Dendritic cell treated with granulocyte-macrophage colony-stimulating factor and Interleukin-4, amounts not matched to agents 40 ng/mL and 50 ng/mL, for 4 days (primary cell): ENCODE results near the gene CDON.
"Not testable (repeated sequence)": the region's sequence is repeated elsewhere in the genome, so short reads cannot be mapped to it uniquely, and the experiment has no call there.

Experiments used
- H3K27ac Mint-ChIP-seq: one replicate; pipeline ENCODE4 v1.8.0; 2022; ENCODE audit warnings: mild to moderate bottlenecking, mixed read lengths
- H3K27me3 Mint-ChIP-seq: one replicate; pipeline ENCODE4 v1.8.0; 2022; ENCODE audit warnings: mild to moderate bottlenecking, mixed read lengths
- H3K36me3 Mint-ChIP-seq: one replicate; pipeline ENCODE4 v1.8.0; 2022; ENCODE audit warnings: low read depth, mixed read lengths
- H3K4me1 Mint-ChIP-seq: one replicate; pipeline ENCODE4 v1.8.0; 2022; ENCODE audit warnings: low read depth, mixed read lengths
- H3K4me3 Mint-ChIP-seq: one replicate; pipeline ENCODE4 v1.8.0; 2022; ENCODE audit warnings: mild to moderate bottlenecking, moderate library complexity, mixed read lengths
- H3K9me3 Mint-ChIP-seq: one replicate; pipeline ENCODE4 v1.8.0; 2022; ENCODE audit warnings: mixed read lengths
- intact Hi-C: fragments of 100-400 bp; cut with micrococcal nuclease; formaldehyde crosslinking; loops from one replicate; pipeline ENCODE4 v1.15.0; 2022

CDON gene

DNA sequence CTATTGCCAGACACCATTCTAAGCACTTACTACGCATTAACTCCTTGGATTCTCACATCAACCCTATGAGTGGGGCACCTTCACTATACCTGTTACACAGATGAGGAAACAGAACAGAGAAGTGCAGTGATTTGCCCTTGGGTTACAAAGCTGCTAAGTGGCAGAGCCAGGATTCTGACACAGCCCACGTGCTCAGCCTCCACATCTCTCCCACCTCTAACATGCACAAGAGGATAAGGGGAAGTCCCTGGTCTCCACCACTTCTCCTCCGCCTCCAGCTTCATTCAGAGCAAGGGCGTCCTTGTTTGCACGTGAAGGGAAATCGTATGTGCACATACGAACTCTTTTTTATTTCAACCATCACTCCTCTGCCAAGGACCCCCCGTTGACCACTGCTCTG is 53.7 kb downstream of the CDON start:
- H3K36me3 Mint-ChIP-seq: no peaks in the 10 kb centered on the region
- H3K4me3 Mint-ChIP-seq: no peak overlapping the region
- no peaks in the 10 kb centered on the region for H3K27me3 Mint-ChIP-seq
- H3K4me1 Mint-ChIP-seq: no peaks in the 10 kb centered on the region
- intact Hi-C loops: no loop called here
- no peaks in the 10 kb centered on the region for H3K9me3 Mint-ChIP-seq
- no peak overlapping the region for H3K27ac Mint-ChIP-seq

DNA sequence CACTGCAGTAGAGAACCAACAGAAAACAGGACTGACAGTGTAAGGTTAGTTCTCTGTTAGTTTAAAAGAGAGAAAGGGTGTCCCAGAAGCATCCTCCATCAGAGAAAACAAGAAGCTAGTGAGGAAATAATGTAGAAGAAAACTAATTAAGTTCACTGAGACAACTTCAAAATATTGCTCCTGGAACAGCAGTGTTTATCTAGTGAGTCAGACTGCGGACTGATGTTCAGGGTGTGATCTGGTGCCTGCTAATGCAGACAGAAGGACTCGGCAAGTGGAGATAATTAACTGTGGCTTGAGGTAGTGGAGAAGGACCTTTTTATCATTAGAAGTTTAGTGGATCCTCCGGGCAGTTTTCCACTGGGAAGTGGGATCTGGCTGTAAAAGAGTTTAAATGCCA is 55.4 kb downstream of the CDON start:
- Mint-ChIP-seq H3K9me3 (no peaks in the 10 kb centered on the region), H3K36me3 (no peaks in the 10 kb centered on the region), H3K4me1 (no peaks in the 10 kb centered on the region), H3K27me3 (no peaks in the 10 kb centered on the region), H3K27ac (no peak overlapping the region), H3K4me3 (no peak overlapping the region)
- intact Hi-C loops: no loop called here

DNA sequence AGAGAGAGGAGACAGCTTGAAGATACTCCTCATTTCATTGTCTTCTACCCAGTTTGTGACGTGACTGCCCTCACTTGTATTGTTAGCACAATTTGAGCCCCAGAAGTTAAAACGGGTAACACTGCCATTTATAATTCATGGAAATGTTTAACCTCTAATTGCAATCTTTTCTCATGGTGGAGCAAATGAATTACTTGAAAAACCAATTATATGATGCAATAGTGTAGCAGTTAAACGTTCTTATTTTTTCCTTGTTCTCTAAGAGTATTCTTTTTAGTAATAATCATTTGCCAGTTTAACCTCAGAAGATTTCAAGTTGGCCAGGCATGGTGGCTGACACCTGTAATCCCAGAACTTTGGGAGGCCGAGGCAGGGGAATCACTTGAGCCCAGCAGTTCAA is 56.6 kb downstream of the CDON start:
- Mint-ChIP-seq H3K4me3 (no peak overlapping the region), H3K36me3 (no peaks in the 10 kb centered on the region), H3K27ac (no peak overlapping the region), H3K9me3 (no peaks in the 10 kb centered on the region), H3K4me1 (no peaks in the 10 kb centered on the region), H3K27me3 (peaks cover 2% of the 10 kb centered on the region)
- intact Hi-C loops: no loop called here

DNA sequence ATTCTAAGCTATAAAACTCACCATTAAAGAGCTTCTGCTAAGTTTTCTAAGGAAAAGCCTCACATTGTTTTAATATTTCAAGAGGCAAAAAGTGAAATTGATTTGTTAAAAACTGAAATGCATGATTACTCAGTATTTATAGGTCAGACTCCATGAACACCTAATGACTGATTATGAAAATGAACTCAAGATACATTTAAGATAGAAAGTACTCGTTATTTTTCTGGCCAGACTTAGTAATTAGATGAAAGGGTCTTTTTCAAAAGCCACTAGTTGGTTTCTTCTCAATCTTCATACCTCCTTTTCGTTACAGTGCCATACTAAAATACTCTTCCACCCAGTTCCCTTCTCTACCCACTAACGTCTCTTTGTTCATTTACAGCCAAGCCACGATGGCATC is 60.5 kb downstream of the CDON start:
- Mint-ChIP-seq H3K4me1 (no peaks in the 10 kb centered on the region), H3K27me3 (peaks cover 4% of the 10 kb centered on the region), H3K36me3 (no peaks in the 10 kb centered on the region), H3K9me3 (no peaks in the 10 kb centered on the region), H3K4me3 (no peak overlapping the region), H3K27ac (no peak overlapping the region)
- intact Hi-C loops: no loop called here

DNA sequence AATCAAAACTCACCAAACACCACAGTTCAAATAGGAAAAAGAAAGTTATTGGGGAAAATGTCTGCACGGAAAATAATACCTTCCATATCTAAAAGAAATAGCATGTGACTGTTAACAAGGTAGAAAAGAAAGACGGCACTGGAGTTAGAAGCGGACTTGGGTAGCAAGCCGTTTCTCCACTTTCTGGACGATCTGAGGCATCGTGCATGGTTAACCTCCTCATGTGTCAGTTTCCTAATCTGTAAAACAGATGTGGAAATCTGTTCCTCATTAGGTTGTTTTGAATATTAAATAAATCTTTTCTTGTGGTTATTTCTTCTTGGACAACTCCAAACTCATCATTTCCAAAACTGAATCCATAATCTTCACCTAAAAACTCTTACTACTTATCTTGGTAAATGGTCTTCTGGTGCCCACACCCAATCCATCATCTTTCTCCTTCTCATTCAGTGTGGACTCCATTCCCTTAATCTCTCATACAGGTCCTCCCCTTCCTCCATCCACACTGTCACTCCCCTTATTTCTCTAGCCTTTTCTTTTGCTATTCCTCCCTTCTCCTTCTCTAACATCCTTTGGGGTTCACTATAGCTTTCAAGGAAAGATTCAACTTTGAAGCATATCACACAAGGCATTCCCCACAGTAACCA is 63.3 kb downstream of the CDON start:
- H3K27ac Mint-ChIP-seq: no peak overlapping the region
- no peaks in the 10 kb centered on the region for H3K36me3 Mint-ChIP-seq
- intact Hi-C loops: no loop called here
- no peak overlapping the region for H3K4me3 Mint-ChIP-seq
- H3K9me3 Mint-ChIP-seq: no peaks in the 10 kb centered on the region
- H3K4me1 Mint-ChIP-seq: no peaks in the 10 kb centered on the region
- H3K27me3 Mint-ChIP-seq: peaks cover 4% of the 10 kb centered on the region

DNA sequence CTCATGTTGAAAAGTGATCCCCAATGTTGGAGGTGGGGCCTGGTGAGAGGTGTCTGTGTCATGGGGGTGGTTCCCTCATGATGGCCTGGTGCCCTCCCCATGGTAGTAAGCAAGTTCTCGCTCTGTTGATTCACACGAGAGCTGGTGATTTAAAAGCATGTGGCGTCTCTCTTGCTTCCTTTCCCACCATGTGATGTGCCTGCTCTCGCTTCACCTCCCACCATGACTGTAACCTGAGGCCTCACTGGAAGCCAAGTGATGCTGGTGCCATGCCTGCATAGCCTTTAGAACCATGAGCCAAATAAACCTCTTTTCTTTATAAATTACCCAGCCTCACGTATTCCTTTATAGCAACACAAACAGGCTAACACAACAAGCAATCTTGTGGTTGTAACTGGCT is 64.4 kb downstream of the CDON start:
- peaks cover 4% of the 10 kb centered on the region for H3K27me3 Mint-ChIP-seq
- no peaks in the 10 kb centered on the region for H3K9me3 Mint-ChIP-seq
- H3K4me3 Mint-ChIP-seq: no peak overlapping the region
- H3K4me1 Mint-ChIP-seq: no peaks in the 10 kb centered on the region
- no peak overlapping the region for H3K27ac Mint-ChIP-seq
- intact Hi-C loops: no loop called here
- H3K36me3 Mint-ChIP-seq: no peaks in the 10 kb centered on the region

DNA sequence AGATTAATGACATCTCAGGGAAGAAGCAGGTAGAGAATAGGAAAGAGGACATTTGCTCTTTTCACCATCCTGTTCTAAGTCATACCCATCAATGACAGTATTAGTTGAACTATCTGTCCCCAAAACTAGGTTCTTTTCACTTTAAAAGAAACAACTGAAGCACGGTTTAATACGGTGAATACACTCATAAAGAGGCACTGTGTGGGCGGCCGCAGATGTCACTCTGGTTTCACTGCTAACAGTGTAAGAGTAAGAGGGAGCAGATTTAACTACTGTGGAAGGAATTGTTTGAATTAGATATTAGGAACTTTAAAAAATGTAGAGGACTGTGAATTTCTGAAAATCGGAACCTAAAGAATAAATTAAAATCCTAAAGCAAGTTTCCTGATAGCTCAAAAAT is 67.4 kb downstream of the CDON start:
- Mint-ChIP-seq H3K4me3 (no peak overlapping the region), H3K27me3 (peaks cover 5% of the 10 kb centered on the region), H3K36me3 (no peaks in the 10 kb centered on the region), H3K27ac (no peak overlapping the region), H3K9me3 (no peaks in the 10 kb centered on the region), H3K4me1 (no peaks in the 10 kb centered on the region)
- intact Hi-C loops: no loop called here

DNA sequence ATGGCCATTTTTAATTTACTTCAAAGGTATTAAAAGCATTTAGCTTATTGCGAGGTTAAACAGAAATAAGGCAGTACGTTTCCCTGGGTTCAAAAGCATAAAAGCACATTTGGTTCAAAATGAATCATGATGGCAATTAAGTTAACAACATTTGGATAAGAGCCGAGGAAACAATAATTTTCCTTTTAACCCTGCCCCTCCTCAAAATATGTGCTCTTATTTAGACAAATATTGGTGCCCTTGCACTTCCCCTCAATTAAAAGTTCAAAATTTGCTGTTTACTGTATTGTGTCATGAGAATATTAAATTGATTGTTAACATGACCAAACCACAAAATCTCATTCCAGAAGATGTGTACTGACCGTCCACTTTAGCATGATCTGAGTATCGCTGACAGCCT is 68.2 kb downstream of the CDON start:
- Mint-ChIP-seq H3K4me3 (no peak overlapping the region), H3K4me1 (no peaks in the 10 kb centered on the region), H3K27ac (no peak overlapping the region), H3K36me3 (no peaks in the 10 kb centered on the region), H3K27me3 (peaks cover 3% of the 10 kb centered on the region), H3K9me3 (no peaks in the 10 kb centered on the region)
- intact Hi-C loops: no loop called here

DNA sequence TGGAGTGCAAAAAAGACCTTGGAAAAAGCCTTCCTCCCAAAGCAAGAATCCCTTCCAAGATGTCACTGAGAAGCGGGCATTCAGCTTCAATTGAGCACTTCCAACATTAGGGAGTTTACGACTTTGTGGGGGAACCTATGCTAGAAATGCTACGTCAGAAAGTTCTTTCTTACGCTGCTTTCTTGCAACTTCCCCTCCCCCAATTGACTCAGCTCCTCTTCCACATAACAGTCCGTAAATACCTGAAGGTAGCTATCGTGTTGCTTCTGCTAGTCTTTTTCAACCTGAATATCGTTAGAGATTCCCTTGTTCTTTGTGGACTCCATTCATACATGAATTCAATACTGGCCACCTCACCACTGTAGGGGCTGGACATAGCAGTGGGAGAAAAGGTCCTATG is 69.8 kb downstream of the CDON start:
- intact Hi-C loops: no loop called here
- H3K4me3 Mint-ChIP-seq: no peak overlapping the region
- no peaks in the 10 kb centered on the region for H3K4me1 Mint-ChIP-seq

DNA sequence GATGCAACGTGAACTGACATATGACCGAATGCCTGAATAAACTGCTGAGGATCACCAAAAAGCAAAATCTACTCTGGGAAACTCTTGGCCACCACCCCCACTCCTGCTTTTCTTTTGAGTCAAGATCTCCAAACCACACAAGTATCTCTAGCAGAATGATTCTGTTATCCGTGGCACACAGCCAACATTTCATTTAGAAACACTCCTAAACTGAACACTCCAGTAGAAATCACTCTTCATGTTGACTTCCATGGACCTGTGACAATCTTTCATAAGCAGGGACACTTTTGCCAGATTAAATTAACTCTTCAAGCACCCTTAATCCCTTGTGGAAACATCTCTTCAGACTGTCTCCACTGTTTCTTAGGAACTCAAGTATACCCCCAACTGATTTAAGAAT is 72.4 kb downstream of the CDON start:
- no peaks in the 10 kb centered on the region for H3K4me1 Mint-ChIP-seq
- H3K27ac Mint-ChIP-seq: no peak overlapping the region
- H3K4me3 Mint-ChIP-seq: no peak overlapping the region
- no peaks in the 10 kb centered on the region for H3K9me3 Mint-ChIP-seq
- H3K27me3 Mint-ChIP-seq: peaks cover 4% of the 10 kb centered on the region
- intact Hi-C loops: no loop called here
- H3K36me3 Mint-ChIP-seq: no peaks in the 10 kb centered on the region

More for the DNA sequence above, 69.8 kb downstream of the CDON start:
- Mint-ChIP-seq H3K27me3 (peaks cover 4% of the 10 kb centered on the region), H3K36me3 (no peaks in the 10 kb centered on the region), H3K9me3 (no peaks in the 10 kb centered on the region), H3K27ac (no peak overlapping the region)

DNA sequence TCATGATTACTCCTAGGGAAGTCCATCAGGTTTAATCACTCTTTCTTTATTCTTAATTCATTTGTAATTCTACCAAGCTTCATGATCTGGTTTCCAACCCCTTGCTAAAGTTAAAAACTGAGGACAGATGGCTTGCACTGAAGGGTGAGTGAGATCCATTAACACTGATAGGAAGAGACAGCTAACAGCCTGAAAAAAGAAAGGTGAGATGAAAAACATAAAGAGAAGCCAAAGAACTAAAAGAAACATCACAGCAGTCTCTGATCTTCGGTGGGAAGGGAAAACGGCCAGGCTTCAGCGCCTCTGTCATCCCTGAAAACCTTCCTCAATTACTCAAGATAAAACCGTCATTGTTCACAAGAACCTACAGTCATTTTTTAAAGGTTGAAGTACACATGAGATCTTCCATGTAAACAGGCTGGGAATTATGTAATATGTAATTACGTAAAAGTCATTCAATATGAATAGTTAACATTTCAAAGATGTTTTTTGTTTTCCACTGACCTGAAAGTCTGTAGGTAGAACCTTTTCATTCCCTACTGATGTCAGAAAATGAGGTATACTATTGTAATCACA is 75.5 kb downstream of the CDON start:
- Mint-ChIP-seq H3K36me3 (no peaks in the 10 kb centered on the region), H3K4me3 (no peak overlapping the region), H3K27ac (no peak overlapping the region), H3K4me1 (peaks cover 10% of the 10 kb centered on the region), H3K27me3 (peaks cover 2% of the 10 kb centered on the region), H3K9me3 (no peaks in the 10 kb centered on the region)
- intact Hi-C loops: no loop called here

DNA sequence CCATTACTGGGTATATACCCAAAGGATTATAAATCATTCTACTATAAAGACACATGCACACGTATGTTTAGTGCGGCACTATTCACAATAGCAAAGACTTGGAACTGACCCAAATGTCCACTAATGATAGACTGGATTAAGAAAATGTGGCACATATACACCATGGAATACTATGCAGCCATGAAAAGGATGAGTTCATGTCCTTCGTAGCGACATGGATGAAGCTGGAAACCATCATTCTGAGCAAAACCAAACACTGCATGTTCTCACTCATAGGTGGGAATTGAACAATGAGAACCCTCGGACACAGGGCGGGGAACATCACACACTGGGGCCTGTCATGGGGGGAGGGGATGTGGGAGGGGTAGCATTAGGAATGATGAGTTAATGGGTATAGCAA is 76.7 kb downstream of the CDON start:
- H3K9me3 Mint-ChIP-seq, H3K27me3 Mint-ChIP-seq, intact Hi-C loops, H3K27ac Mint-ChIP-seq, H3K4me3 Mint-ChIP-seq, H3K36me3 Mint-ChIP-seq: not testable (repeated sequence)
- peaks cover 10% of the 10 kb centered on the region for H3K4me1 Mint-ChIP-seq

DNA sequence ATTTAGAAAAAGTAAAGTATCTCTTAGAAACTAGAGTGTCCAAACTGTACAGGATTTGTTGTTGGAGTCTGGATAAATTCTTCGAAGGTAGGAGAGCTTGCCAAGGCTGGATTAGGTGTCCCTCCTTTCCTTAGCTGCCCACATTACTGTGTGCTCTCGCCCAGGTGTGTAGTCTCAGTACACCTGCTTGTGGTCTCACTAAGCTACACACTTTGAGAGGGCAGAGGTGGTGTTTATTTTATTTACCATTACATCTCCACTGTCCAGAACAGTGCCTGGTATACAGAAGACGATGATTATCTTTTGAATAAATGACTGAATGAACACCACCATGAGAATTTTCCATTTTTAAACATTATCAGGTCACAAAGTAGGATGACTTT is 80.3 kb downstream of the CDON start:
- intact Hi-C loops: no loop called here
- H3K9me3 Mint-ChIP-seq: no peaks in the 10 kb centered on the region
- no peaks in the 10 kb centered on the region for H3K27me3 Mint-ChIP-seq
- no peaks in the 10 kb centered on the region for H3K36me3 Mint-ChIP-seq
- H3K4me3 Mint-ChIP-seq: no peak overlapping the region
- peaks cover 10% of the 10 kb centered on the region for H3K4me1 Mint-ChIP-seq
- H3K27ac Mint-ChIP-seq: no peak overlapping the region

DNA sequence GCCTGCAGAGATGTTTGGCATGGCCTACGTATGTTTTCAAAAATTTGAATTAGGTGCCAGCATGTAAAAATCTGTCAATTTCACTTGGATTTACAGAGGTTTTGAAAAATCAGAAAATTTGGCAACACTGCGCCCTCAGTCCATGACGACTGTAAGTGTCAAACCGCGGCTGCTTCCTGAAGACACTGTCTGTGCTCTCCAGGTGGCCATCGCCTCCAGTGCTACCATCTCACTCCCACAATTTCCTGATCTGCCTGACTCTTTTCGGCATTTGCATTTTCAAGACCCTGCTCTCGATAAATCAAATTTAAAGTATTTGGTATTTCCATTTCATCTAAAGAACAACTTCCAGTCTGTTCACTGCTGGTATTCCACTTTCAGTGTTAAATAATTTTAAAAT is 82.2 kb downstream of the CDON start:
- Mint-ChIP-seq H3K4me1 (peaks cover 10% of the 10 kb centered on the region), H3K4me3 (no peak overlapping the region), H3K36me3 (no peaks in the 10 kb centered on the region), H3K27me3 (no peaks in the 10 kb centered on the region), H3K27ac (no peak overlapping the region), H3K9me3 (no peaks in the 10 kb centered on the region)
- intact Hi-C loops: no loop called here

DNA sequence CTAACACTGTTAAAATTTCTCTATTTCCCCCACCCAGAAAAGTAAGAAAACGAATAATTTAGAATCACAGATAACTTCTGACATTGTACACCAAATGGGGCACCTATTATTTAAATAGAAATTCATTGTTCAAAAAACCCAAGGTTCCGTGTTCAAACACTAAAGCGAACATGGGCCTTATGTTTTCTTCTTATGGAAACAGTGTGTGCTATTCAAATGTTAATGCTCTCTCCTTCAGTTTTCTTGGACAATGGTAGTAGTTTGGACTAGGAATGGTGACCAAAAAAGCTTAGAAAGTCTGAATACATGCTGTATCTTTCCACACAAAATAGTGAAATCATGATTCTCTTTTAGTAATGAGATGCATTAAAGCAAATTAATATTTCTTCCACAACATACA is 83.2 kb downstream of the CDON start:
- Mint-ChIP-seq H3K27me3 (no peaks in the 10 kb centered on the region), H3K4me1 (peaks cover 10% of the 10 kb centered on the region), H3K27ac (no peak overlapping the region), H3K4me3 (no peak overlapping the region), H3K9me3 (no peaks in the 10 kb centered on the region), H3K36me3 (no peaks in the 10 kb centered on the region)
- intact Hi-C loops: no loop called here
